Measurements from ENCODE around the gene GORASP1. TPM values are rescaled to one million over a fixed set of nuclear protein-coding genes. Genes with fewer than 3 reads are reported as not detected.

GORASP1 gene
- total RNA-seq, 4 donors from 2014 or later: 45.8 to 72.9 (median 61.9) TPM

DNA sequence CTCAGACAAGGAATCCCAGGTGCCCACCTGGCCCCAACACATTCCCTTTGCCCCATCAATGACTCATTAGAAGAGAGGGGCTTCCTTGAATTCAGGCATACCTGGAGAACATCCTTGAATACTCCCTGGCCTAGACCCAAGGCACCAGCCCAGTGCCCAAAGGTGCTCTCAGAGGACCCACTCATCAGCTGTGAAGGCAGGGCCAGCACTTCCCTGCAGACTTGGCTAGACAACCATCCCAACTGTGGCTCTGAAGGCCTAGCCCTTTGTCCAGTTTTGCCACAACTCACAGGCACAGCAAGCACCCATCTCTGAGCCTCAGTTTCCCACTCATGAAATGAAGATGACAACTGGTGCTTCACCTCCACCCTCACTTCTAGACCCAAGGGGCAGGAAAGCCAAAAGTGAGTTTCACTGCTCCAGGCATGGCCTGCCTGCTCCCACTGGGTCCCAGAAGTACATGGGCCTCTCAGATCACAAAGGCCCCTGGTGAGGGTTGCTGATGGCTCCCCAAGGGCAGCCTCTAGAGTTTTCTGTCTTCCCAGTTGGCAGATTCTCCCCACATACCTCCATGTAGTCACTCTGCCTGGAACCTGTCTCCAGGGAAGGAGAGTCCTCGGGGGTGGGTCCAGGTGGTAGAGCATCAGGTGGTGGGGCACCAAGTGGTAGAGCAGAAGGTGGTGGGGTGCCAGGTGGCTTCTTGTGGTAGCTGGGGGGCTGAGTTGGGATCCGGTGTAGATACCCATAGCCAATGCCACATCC is 7.5 kb downstream of the GORASP1 start:
- Histone ChIP-seq H3K27me3 (no peaks in the 10 kb centered on the region), H3K36me3 (peaks cover 0 to 72% (median 0%) of the 10 kb centered on the region in 3 donors), H3K4me3 (no peak overlapping the region), H3K9me3 (no peaks in the 10 kb centered on the region), H3K4me1 (peaks cover 0 to 56% (median 16%) of the 10 kb centered on the region in 4 donors), H3K27ac (no peak overlapping the region)
- TF ChIP-seq EP300 (IDR thresholded peaks at IDR 0.05) (no peak), POLR2A (IDR thresholded peaks at IDR 0.05) (no peak)
- TF ChIP-seq, protein P1, sequence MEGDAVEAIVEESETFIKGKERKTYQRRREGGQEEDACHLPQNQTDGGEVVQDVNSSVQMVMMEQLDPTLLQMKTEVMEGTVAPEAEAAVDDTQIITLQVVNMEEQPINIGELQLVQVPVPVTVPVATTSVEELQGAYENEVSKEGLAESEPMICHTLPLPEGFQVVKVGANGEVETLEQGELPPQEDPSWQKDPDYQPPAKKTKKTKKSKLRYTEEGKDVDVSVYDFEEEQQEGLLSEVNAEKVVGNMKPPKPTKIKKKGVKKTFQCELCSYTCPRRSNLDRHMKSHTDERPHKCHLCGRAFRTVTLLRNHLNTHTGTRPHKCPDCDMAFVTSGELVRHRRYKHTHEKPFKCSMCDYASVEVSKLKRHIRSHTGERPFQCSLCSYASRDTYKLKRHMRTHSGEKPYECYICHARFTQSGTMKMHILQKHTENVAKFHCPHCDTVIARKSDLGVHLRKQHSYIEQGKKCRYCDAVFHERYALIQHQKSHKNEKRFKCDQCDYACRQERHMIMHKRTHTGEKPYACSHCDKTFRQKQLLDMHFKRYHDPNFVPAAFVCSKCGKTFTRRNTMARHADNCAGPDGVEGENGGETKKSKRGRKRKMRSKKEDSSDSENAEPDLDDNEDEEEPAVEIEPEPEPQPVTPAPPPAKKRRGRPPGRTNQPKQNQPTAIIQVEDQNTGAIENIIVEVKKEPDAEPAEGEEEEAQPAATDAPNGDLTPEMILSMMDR (IDR thresholded peaks at IDR 0.05): no peak
- no peak for DNase-seq (ENCODE audit: low spot score in 2 of 2)
- 100% methylated on average over 2 of the region's 2 CpGs for WGBS, 2 donors

DNA sequence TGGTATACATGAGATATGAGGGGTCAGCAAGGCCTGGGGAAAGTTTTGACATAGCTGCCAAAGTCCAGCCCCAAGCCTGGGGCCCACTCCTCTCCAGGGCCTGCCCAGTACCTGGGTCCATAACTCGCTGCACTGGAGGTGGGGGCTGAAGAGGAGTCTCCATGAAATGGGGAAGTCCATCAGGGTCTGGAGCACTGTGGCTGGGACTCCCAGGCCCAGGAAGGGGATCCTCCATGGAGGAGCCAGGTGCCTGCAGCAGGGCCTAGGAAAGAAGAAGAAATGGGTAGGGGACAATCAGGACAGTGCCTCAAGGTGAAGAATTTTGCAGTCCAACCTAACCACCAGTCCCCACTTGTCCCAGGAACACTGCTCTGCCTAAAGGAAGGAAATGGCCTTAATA is 8.2 kb downstream of the GORASP1 start:
- DNase-seq (ENCODE audit: low spot score in 2 of 2): no peak
- Histone ChIP-seq H3K27me3 (no peaks in the 10 kb centered on the region), H3K9me3 (no peaks in the 10 kb centered on the region), H3K4me3 (no peak overlapping the region), H3K4me1 (peaks cover 0 to 49% (median 10%) of the 10 kb centered on the region in 4 donors), H3K36me3 (peaks cover 0 to 78% (median 0%) of the 10 kb centered on the region in 3 donors), H3K27ac (no peak overlapping the region)
- 80 to 88% methylated on average over 1 of the region's 1 CpG for WGBS, 2 donors
- TF ChIP-seq, protein P1 (IDR thresholded peaks at IDR 0.05): no peak
- TF ChIP-seq POLR2A (IDR thresholded peaks at IDR 0.05) (no peak), EP300 (IDR thresholded peaks at IDR 0.05) (no peak)

DNA sequence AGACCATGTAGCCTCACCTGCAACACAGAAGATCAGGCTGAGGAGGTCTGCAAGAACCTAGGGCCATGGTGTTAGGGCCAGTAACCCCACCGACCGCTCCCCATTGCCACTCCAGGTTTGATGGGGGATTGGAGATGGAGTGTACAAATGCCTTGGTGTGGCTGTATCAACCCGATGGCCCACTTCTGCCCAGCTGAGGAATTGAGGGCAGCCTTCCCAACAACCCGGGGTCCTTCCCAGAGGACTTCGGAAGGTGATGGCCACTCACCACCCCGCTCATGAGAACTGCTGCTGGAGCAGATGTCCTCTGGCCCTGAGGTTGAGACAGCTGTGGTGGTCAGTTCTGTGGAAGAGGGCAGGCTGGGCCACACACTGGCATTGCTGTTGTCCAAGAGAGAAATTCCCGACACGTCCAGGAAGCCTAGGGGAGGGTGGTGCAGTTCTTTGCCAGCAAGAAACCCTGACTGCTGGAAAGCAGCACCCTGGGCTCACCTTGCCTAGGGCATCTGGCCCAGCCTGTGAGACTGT is 8.9 kb downstream of the GORASP1 start:
- peaks cover 0 to 86% (median 0%) of the 10 kb centered on the region in 3 donors for H3K36me3 ChIP-seq
- H3K4me1 ChIP-seq: peaks cover 0 to 42% (median 5%) of the 10 kb centered on the region in 4 donors
- H3K27ac ChIP-seq: no peak overlapping the region
- WGBS, 2 donors: 82 to 91% methylated on average over 6 to 8 of the region's 8 CpGs
- no peak overlapping the region for H3K4me3 ChIP-seq
- TF ChIP-seq POLR2A (IDR thresholded peaks at IDR 0.05) (no peak), EP300 (IDR thresholded peaks at IDR 0.05) (no peak)
- TF ChIP-seq, protein P1 (IDR thresholded peaks at IDR 0.05): no peak
- DNase-seq (ENCODE audit: low spot score in 2 of 2): no peak
- H3K9me3 ChIP-seq: no peaks in the 10 kb centered on the region
- no peaks in the 10 kb centered on the region for H3K27me3 ChIP-seq

DNA sequence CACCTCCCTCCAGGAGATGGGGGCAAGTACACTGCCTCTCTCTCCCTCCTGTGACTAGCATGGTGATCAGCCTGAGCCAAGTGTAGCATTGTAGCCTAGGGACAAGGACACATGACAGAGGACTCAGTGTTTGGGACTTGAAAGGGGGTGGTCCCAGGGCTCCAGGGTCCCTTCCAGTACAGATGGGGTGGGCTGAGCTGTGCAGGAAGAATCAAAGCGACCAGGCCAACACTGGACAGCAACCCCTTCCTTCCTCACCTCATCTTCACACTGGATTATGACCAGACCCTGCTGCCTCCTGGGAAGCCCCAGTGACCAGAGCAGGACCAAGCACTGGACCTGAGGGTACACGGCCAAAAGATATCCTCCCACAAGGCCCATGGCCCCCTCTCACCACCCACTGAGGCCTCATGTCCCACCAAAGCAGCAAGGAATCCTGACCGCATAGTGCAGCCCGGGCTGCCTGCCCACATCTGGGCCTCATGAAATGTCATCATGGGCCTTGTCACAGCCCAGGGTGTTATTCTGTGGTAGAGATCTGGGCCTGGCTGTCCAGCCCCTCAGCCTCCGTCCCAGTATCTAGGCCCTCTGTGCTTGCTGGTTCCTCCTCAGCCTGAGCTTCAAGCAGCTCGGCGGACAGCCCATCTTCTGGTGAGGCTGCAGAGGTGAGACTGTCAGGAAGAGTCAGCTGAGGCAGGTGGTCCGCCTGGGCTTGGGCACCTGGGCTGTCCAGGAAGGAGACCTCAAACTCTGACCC is 9.5 kb downstream of the GORASP1 start:
- WGBS, 2 donors: 65 to 76% methylated on average over 7 to 8 of the region's 8 CpGs
- Histone ChIP-seq H3K36me3 (peaks cover 0 to 92% (median 0%) of the 10 kb centered on the region in 3 donors), H3K4me1 (peaks cover 0 to 36% (median 2%) of the 10 kb centered on the region in 4 donors), H3K27me3 (no peaks in the 10 kb centered on the region), H3K4me3 (no peak overlapping the region), H3K27ac (peak overlapping the region in 2 of 4 donors; percentile 32 to 62), H3K9me3 (no peaks in the 10 kb centered on the region)
- TF ChIP-seq EP300 (IDR thresholded peaks at IDR 0.05) (no peak), POLR2A (IDR thresholded peaks at IDR 0.05) (no peak)
- TF ChIP-seq, protein P1 (IDR thresholded peaks at IDR 0.05): no peak
- no peak for DNase-seq (ENCODE audit: low spot score in 2 of 2)

All from tibial nerve (tissue), 4 donors.